ENCODE measurements around the gene LYZ. TPM values are rescaled to one million over a fixed set of nuclear protein-coding genes. Genes with fewer than 3 reads are reported as not detected.
"Not testable (repeated sequence)": the region's sequence is repeated elsewhere in the genome, so short reads cannot be mapped to it uniquely, and the experiment has no call there.

Gene LYZ
- total and polyA plus RNA-seq, 8 donors = 44.5 to 394 (median 63.6) TPM

DNA sequence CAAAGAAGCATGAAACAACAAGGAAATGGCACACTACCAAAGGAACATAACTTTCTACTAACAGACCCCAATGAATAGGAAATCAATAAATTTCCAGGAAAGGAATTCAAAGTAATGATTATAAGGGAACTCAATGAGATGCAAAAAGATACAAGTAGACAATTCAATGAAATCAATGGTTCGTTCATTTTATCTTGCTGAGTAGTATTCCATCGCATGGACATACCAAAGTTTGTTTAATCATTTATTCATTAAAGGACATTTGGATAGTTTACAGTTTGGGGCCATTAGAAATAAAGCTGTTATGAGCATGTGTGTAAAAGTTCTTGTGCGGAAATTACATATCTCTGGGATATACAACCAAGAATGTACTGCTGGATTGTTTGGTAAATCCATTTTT is 35.0 kb upstream of the LYZ start:
- H3K27me3 ChIP-seq = no peaks in the 10 kb centered on the region
- no peak overlapping the region for H3K27ac ChIP-seq
- peaks cover 0 to 18% of the 10 kb centered on the region in 2 donors for H3K9me3 ChIP-seq
- intact Hi-C loops (cut with DNase I) = no loop called here
- no peaks in the 10 kb centered on the region for H3K4me1 ChIP-seq
- DNase-seq (no peak), ATAC-seq (no peak)
- no peaks in the 10 kb centered on the region for H3K36me3 ChIP-seq
- no peak overlapping the region for H3K4me3 ChIP-seq
- TF ChIP-seq, protein P1, sequence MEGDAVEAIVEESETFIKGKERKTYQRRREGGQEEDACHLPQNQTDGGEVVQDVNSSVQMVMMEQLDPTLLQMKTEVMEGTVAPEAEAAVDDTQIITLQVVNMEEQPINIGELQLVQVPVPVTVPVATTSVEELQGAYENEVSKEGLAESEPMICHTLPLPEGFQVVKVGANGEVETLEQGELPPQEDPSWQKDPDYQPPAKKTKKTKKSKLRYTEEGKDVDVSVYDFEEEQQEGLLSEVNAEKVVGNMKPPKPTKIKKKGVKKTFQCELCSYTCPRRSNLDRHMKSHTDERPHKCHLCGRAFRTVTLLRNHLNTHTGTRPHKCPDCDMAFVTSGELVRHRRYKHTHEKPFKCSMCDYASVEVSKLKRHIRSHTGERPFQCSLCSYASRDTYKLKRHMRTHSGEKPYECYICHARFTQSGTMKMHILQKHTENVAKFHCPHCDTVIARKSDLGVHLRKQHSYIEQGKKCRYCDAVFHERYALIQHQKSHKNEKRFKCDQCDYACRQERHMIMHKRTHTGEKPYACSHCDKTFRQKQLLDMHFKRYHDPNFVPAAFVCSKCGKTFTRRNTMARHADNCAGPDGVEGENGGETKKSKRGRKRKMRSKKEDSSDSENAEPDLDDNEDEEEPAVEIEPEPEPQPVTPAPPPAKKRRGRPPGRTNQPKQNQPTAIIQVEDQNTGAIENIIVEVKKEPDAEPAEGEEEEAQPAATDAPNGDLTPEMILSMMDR (IDR thresholded peaks at IDR 0.05) = no peak

DNA sequence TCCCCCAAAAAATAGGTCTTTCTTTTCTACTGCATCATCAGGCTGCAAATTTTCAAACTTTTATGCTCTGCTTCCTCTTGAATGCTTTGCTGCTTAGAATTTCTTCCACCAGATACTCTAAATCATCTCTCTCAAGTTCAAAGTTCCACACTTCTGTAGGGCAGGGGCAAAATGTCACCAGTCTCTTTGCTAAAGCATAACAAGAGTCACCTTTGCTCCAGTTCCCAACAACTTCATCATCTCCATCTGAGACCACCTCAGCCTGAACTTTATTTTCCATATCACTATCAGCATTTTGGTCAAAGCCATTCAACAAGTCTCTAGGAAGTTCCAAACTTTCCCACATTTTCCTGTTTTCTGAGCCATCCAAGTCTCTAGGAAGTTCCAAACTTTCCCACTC is 31.4 kb upstream of the LYZ start:
- H3K4me1 ChIP-seq; intact Hi-C loops (cut with DNase I); ATAC-seq; H3K27me3 ChIP-seq; H3K36me3 ChIP-seq; H3K4me3 ChIP-seq; DNase-seq; H3K27ac ChIP-seq: not testable (repeated sequence)
- peaks cover 0 to 23% of the 10 kb centered on the region in 2 donors for H3K9me3 ChIP-seq

DNA sequence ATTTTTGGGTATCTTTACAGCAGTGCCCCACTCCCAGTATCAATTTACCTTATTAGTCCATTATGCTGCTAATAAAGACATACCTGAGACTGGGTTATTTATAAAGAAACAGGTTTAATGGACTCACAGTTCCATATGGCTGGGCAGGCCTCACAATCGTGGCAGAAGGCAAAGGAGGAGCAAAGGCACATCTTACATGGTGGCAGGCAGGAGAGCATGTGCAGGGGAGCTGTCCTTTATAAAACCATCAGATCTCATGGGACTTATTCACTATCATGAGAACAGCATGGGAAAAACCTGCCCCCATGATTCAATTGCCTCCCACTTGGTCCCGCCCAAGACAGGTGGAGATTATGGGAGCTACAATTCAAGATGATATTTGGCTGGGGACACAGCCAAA is 30.9 kb upstream of the LYZ start:
- intact Hi-C loops (cut with DNase I); H3K4me3 ChIP-seq; H3K27me3 ChIP-seq; DNase-seq; H3K36me3 ChIP-seq; H3K27ac ChIP-seq; H3K4me1 ChIP-seq; ATAC-seq: not testable (repeated sequence)
- H3K9me3 ChIP-seq = peaks cover 0 to 23% of the 10 kb centered on the region in 2 donors

DNA sequence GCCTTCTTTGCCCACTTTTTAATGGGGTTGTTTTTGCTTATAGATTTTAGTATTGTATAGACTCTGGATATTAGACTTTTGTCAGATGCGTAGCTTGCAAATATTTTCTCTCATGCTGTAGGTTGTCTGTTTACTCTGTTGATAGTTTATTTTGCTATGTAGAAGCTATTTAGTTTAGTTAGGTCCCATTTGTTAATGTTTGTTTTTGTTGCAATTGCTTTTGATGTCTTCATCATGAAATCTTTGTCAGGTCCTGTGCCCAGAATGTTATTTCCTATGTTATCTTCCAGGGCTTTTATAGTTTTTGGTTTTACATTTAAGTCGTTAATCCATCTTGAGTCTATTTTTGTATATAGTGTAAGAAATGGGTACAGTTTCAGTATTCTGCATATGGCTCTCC is 30.0 kb upstream of the LYZ start:
- H3K4me3 ChIP-seq = no peak overlapping the region
- no peak for DNase-seq
- TF ChIP-seq, protein P1 (IDR thresholded peaks at IDR 0.05) = no peak
- H3K4me1 ChIP-seq = no peaks in the 10 kb centered on the region
- intact Hi-C loops (cut with DNase I) = no loop called here
- no peaks in the 10 kb centered on the region for H3K27me3 ChIP-seq
- H3K9me3 ChIP-seq = peaks cover 0 to 20% of the 10 kb centered on the region in 2 donors
- H3K27ac ChIP-seq = no peak overlapping the region
- ATAC-seq = no peak
- H3K36me3 ChIP-seq = no peaks in the 10 kb centered on the region

DNA sequence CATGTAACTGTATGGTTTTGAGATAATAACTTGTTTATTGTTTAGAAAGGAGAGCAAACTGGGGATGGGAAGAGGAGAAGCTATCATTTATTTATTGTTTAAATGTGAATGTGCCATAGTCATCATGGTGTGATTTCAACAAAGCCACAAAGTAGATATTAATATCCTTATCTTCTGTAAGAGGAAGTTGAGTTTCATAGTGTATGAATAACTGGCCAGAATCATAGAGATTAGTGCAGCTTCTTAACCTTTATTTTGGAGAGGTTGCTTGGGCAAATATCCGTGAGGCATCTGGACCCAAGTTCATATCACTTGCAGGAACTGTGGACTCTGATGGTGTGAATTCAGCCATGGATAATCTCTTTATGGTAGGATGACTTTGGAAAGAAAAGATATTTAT is 26.8 kb upstream of the LYZ start:
- no peaks in the 10 kb centered on the region for H3K27me3 ChIP-seq
- intact Hi-C loops (cut with DNase I) = no loop called here
- no peak overlapping the region for H3K27ac ChIP-seq
- no peak for DNase-seq
- ATAC-seq = no peak
- H3K4me3 ChIP-seq = no peak overlapping the region
- no peaks in the 10 kb centered on the region for H3K4me1 ChIP-seq
- TF ChIP-seq, protein P1 (IDR thresholded peaks at IDR 0.05) = no peak
- no peaks in the 10 kb centered on the region for H3K36me3 ChIP-seq
- H3K9me3 ChIP-seq = peaks cover 0 to 9% of the 10 kb centered on the region in 2 donors

DNA sequence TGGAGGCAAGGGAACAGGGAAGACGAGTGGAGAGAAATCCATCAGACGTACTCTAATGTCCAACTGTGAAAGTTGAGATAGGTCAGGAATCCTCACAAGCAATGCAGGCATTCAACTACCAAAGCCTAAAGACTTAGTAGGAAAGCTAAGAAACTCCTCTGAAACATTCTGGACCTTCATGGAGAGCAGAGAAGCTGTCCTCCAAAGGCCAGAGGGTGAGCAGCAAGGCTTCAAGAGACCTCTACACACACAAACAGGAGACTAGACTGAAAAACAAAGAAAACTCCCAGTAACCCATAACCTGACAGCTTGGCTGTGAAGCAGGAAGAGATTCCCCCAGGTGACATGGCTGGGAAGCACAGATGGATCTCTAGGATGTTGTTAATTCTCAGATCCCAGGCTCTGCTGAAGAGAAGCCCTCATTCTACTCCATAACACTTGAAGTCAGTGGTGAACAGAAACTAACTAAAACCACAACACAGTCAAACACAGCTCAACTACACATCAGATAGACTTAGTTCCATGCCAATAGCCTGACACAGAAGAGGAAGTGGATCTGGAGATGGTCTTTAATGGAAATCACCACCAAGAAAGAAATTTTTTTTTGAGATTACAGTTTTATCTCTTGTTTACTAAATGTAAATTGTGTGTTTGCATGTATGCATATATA is 23.2 kb upstream of the LYZ start:
- peaks cover 0 to 9% of the 10 kb centered on the region in 2 donors for H3K4me1 ChIP-seq
- TF ChIP-seq, protein P1 (IDR thresholded peaks at IDR 0.05) = no peak
- H3K9me3 ChIP-seq = no peaks in the 10 kb centered on the region
- H3K4me3 ChIP-seq = no peak overlapping the region
- no peaks in the 10 kb centered on the region for H3K36me3 ChIP-seq
- no peak for DNase-seq
- H3K27me3 ChIP-seq = no peaks in the 10 kb centered on the region
- H3K27ac ChIP-seq = no peak overlapping the region
- no peak for ATAC-seq
- intact Hi-C loops (cut with DNase I) = no loop called here

All from left lung (tissue), 10 donors.